GM19324 (cell line): Measurements from ENCODE around the gene MDC1.
"Not testable (repeated sequence)": the region's sequence is repeated elsewhere in the genome, so short reads cannot be mapped to it uniquely, and the experiment has no call there.

Source experiments
- ATAC-seq: cut with Tn5 transposase; IDR thresholded peaks from one replicate; pipeline ENCODE4 v1.9.1; 2021; ENCODE audit warnings: mild to moderate bottlenecking, moderate library complexity; ENCODE audit not compliant: unreplicated experiment, low FRiP score

Gene MDC1

DNA sequence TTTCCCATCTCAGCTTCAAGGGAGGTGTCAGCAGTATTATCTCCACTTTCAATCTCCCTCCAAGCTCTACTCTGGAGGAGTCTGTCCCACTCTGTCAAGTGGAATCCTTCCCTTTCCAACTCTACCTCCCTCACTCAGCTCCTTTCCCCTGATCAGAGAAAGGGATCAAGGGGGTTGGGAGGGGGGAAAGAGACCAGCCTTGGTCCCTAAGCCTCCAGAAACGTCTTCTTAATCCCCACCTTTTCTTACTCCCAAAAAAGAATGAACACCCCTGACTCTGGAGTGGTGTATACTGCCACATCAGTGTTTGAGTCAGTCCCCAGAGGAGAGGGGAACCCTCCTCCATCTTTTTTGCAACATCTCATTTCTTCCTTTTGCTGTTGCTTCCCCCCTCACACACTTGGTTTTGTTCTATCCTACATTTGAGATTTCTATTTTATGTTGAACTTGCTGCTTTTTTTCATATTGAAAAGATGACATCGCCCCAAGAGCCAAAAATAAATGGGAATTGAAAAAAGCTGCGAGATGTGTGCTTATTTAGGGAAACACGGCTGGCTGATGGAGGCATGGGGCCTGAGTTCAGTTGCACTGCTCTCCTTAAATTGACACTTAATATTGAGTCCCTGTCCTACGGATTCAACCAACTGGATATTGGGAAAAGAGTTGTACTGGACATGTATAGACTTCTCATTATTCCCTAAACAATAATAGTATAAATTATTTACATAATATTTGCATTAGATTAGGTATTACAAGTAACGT is 8.0 kb upstream of the MDC1 start:
- ATAC-seq: no peak

DNA sequence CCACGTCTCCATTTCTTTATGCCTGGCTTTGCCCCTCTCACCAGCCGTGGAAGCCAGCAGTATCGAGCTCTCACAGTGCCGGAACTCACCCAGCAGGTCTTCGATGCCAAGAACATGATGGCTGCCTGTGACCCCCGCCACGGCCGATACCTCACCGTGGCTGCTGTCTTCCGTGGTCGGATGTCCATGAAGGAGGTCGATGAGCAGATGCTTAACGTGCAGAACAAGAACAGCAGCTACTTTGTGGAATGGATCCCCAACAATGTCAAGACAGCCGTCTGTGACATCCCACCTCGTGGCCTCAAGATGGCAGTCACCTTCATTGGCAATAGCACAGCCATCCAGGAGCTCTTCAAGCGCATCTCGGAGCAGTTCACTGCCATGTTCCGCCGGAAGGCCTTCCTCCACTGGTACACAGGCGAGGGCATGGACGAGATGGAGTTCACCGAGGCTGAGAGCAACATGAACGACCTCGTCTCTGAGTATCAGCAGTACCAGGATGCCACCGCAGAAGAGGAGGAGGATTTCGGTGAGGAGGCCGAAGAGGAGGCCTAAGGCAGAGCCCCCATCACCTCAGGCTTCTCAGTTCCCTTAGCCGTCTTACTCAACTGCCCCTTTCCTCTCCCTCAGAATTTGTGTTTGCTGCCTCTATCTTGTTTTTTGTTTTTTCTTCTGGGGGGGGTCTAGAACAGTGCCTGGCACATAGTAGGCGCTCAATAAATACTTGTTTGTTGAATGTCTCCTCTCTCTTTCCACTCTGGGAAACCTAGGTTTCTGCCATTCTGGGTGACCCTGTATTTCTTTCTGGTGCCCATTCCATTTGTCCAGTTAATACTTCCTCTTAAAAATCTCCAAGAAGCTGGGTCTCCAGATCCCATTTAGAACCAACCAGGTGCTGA is 7.0 kb upstream of the MDC1 start:
- ATAC-seq: not testable (repeated sequence)

GRCh38 chr6:30723159-30723842 is 6.2 kb upstream of the MDC1 start:
- ATAC-seq: not testable (repeated sequence)

DNA sequence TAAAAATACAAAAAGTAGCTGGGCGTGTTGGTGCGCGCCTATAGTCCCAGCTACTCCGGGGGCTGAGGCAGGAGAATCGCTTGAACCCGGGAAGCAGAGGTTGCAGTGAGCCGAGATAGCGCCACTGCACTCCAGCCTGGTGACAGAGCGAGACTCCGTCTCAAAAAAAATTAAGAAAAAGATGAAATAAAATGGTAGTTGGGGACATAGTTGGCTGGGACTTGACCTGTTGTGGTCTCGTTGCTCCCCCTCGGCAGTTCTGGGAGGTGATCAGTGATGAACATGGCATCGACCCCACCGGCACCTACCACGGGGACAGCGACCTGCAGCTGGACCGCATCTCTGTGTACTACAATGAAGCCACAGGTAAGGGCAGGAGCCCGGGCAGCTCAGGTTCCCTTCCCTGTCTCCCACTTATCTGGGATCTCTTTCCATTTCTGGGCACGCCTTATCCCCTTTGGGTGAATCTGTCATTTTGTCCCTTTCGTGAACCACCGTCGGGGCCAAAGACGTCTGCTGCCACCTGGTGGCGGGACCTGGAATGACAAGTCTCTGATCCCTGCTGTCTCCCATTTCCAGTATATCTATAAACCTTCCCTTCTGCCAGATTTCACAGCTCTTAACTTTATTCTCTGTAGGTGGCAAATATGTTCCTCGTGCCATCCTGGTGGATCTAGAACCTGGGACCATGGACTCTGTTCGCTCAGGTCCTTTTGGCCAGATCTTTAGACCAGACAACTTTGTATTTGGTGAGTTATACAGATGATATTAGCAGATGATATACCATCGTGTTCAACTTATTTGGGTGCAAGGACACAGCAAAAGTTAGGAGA is 5.4 kb upstream of the MDC1 start:
- ATAC-seq: no peak

DNA sequence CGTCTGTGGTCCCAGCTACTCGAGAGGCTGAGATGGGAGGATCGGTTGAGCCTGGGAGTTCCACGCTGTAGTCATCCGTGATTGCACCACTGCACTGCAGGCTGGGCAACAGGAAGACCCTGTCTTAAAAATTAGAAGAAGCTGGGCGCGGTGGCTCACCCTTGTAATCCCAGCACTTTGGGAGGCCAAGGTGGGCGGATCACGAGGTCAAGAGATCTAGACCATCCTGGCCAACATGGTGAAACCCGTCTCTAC is 4.9 kb upstream of the MDC1 start:
- not testable (repeated sequence) for ATAC-seq

- peak; percentile 44 for ATAC-seq
These were observed 4.3 kb upstream of the MDC1 start for GRCh38 chr6:30721198-30722024.

DNA sequence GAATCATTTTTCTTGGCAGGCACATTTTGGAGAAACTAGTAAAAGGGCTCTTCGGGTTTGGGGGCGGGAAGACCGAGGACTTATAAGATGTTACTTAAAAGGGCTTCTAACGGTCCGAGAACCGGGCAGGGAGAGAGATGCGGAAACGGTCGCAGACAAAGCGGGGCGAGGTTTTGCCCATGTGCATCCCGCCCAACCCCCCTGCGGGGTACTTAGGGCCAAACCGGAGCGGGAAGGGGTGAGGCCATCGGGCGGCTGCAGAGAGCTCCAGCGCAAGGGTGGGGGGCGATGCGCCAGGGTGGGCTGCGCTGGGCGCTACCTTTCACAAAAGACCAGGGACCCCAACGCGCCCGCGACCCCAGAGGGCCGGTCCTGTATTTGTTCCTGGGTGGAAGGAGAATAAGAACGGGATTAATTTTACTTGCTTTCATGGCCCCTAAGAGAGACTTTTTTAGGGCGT is 3.7 kb upstream of the MDC1 start:
- ATAC-seq: no peak

DNA sequence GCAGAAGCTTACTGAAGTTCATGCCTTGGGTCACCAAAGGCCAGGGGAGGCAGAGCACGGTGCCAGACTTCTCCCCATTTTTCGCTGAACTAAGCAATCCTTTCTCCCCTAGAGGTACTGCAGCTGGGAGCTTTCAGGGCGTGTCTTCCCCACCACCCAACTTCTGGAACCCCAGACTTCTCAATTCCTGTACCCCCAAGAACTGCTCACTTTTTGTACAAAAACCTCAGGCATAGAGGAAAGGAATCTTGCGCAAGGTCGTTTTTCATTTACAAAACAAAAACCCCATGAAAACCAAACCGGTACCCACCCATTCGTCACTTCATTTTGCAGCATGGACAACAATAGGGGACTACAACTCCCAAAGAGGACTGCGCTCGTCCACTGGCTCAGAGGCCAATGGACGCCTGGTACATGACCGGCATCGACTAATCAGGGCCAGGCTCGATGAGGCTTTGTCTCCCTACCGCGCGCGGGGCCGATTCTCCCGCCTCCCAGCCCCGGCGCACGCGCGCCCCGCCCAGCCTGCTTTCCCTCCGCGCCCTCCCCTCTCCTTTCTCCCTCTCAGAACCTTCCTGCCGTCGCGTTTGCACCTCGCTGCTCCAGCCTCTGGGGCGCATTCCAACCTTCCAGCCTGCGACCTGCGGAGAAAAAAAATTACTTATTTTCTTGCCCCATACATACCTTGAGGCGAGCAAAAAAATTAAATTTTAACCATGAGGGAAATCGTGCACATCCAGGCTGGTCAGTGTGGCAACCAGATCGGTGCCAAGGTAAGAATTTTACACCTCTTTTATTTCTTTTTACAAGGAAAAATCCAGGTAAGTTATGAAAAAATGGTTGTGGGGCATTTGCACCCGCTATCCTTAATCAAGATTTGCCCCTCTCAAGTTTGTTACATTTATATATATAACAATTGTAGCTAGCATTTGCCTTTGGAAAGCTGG is 3.0 kb upstream of the MDC1 start, which contains the start of gene TUBB:
Gene TUBB (plus strand): TSS at position 562 of the 947 bp plus-strand sequence. CDS start 155 bp downstream, at position 717.
- peak; percentile 36 for ATAC-seq

DNA sequence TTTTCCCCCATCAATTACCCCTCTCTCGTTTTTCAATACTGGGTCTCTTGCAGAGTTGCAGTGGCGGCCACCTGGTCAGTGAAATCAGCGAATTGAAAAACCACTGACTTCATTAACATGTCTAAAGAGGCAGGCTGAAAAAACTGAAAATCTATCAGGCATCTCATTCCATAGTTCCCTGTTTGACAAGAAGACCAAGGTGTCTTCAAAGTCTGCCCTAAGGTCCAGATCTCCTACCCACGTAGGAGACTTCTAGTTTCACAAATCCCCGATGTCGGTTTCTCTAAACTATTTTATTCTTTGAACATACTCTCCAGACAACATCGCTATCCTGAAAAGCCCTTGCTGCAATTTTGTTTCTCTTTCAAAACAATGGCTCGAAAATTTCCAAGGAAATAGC is 2.3 kb upstream of the MDC1 start:
- no peak for ATAC-seq

DNA sequence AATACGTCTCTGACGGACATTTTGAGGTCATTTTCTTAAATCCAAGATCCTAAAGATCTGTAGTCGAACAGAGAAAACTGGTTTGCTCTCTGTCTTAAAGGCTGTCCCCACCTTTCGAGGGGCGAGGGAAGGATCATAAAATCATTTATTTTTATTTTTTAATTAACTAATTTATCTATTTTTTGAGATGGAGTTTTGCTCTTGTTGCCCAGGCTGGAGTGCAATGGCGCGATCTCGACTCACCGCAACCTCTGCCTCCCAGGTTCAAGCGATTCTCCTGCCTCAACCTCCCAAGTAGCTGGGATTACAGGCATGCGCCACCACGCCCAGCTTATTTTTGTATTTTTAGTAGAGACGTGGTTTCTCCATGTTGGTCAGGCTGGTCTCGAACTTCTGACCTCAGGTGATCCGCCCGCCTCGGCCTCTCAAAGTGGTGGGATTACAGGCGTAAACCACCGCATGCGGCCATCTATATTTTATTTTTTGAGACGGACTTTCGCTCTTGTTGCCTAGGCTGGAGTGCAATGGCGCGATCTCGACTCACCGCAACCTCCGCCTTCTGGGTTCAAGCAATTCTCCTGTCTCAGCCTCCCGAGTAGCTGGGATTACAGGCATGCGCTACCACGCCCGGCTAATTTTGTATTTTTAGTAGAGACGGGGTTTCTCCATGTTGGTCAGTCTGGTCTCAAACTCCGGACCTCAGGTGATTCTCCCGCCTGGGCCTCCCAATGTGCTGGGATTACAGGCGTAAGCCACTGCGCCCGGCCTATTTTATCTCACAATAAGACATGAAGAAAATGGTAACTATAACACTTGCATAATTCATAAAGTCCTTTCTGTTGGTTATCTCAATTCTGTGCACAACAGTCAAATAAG is 1.0 kb upstream of the MDC1 start:
- ATAC-seq: not testable (repeated sequence)

GRCh38 chr6:30716879-30717128 is 277 bp downstream of the MDC1 start:
- no peak for ATAC-seq

- ATAC-seq: no peak
These were observed 2.8 kb downstream of the MDC1 start for GRCh38 chr6:30714263-30714662.

DNA sequence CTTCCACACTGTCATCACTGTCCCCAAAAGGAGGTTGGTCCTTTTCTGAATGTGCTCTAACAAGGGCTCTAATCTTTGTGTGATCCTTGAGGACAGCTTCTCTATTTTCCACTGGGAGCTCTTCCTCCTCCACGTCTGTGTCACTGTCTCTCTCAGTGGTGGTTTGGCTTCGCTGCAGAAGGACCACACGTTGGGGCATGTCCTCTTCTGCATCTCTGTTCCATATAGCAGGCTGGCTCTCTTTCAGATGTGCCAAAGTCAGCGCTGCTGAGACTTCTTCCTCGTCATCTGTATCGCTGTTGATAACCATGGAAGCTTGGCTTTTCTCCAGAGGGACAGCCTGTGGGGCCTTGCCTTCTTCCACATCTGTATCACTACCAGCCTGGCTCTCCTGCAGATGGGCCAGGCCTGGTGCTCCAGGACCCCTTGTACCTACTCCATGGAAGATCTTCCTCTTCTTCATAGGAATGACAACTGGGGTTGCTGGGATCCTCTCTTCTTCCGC is 4.6 kb downstream of the MDC1 start:
- ATAC-seq: no peak

DNA sequence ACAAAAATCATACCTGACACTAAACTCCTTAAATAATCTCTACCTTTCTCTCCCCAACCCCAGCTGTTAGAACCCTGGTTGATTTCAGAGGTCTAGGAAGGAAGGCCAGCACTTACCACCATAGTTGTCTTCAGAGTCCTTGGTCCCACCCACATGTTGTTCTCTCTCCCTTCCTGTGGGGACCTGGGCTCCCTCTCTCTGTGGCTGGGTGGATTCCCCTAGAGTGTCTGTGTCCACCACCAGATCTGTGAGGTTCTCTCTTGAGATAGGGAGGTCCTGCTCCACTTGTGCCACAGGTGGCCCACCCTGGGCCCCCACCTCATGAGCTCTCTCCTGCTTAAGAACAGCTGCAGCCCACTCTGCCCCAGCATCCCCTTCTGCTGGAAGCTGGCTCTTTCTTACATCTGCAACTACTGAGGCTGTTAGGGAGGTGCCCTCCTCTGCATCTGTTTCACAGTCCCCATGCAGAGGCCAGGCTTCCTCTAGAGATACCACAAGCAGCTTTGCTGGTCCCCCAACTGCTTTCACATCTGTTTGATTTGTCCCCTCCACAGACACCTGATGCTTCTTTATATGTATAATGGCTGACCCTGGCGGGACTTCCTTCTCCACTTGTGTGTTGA is 5.2 kb downstream of the MDC1 start:
- ATAC-seq: no peak

GRCh38 chr6:30709101-30709868 is 7.8 kb downstream of the MDC1 start:
- ATAC-seq: no peak

DNA sequence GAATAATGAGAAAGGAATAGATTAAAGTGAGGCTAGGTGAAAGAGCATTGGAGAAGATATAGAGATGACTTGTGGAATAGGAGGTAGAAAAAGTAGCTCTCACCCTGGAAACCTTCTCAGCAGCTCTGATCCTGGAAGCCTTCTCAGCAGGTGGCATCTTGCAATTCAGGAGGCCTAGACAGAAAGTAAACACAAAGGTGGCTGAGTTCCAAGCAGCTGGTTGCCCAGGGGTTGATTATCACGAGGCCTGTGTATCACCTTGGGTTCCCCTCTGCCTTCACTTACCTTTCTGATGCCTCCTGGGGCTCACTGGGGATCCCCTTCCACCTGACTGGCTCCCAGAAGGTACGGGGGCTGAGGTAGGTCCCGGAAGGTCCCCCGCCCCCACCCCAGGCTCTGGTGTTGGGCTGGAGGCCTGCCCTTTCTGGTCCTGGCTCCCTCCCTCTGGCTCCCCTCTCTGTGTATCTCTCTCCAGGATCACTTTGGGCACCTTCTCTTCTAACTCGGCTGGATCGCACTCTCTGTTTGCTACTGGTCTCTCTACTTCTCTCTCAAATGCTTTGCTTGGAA is 9.7 kb downstream of the MDC1 start:
- ATAC-seq: no peak
